Kidney (tissue), 14 donors: ENCODE results near the gene CCDC15. TPM values are rescaled to one million over a fixed set of nuclear protein-coding genes. Genes with fewer than 3 reads are reported as not detected.
A peak's percentile ranks its signal among the peaks of the same experiment; 100 is the strongest.

Experiments used
- DNase-seq, 5 donors: peaks; one replicate each; pipeline ENCODE4 v3.0.0-alpha.2; 2013 to 2020
- FAIRE-seq: peaks from 2 replicates; lab custom pipeline; 2012; peaks lifted over from hg19 to GRCh38; lab: Jason Lieb, UNC
- H3K27ac ChIP-seq, 2 donors: one replicate each; pipeline ENCODE4 v1.7.0; 2013; ENCODE audit warnings: low read depth in 2 of 2, low read length in 2 of 2, inconsistent platforms in 1 of 2
- H3K27me3 ChIP-seq: one replicate; pipeline ENCODE4 v1.7.1; 2013; ENCODE audit warnings: low read length, inconsistent platforms; ENCODE audit not compliant: control insufficient read depth, insufficient read depth
- H3K36me3 ChIP-seq, 3 donors: one replicate each; pipeline versions ENCODE4 v1.7.0 to v1.7.1; 2013; ENCODE audit warnings: low read length in 3 of 3, control low read depth in 1 of 3, inconsistent platforms in 1 of 3; ENCODE audit not compliant: insufficient read depth in 3 of 3, control insufficient read depth in 2 of 3
- H3K4me1 ChIP-seq, 3 donors: one replicate each; pipeline versions ENCODE4 v1.7.0 to v1.7.1; 2013; ENCODE audit warnings: low read length in 3 of 3, inconsistent platforms in 1 of 3, low read depth in 1 of 3; ENCODE audit not compliant: control insufficient read depth in 2 of 3, insufficient read depth in 2 of 3
- H3K4me3 ChIP-seq, 3 donors: one replicate each; pipeline versions ENCODE4 v1.7.0 to v1.8.1; 2013; ENCODE audit warnings: low read length in 3 of 3, control low read depth in 1 of 3, inconsistent platforms in 1 of 3
- H3K9ac ChIP-seq, 3 donors: one replicate each; pipeline versions ENCODE4 v1.7.0 to v1.7.1; 2013; ENCODE audit warnings: low read length in 3 of 3, control low read depth in 1 of 3, inconsistent platforms in 1 of 3
- H3K9me3 ChIP-seq, 3 donors: one replicate each; pipeline versions ENCODE4 v1.7.0 to v1.7.1; 2013; ENCODE audit warnings: low read length in 3 of 3, control low read depth in 1 of 3, inconsistent platforms in 1 of 3; ENCODE audit not compliant: control insufficient read depth in 2 of 3, insufficient read depth in 1 of 3
- intact Hi-C: fragments of 100-400 bp; cut with DNase I; formaldehyde crosslinking; loops from one replicate; pipeline ENCODE4 v1.11.1; 2022
- polyA plus RNA-seq: library from polyadenylated mRNA; stranded (reverse); fragments of 350-450 nt; fragmentation: Illumina TruSeq; extraction: RNeasy Lipid Tissue Mini Kit (QIAGEN cat#74804); gene quantifications from one replicate; pipeline ENCODE4 v1.2.3, GENCODE V29; 2014; ENCODE audit warnings: low read depth, low replicate concordance; ENCODE audit not compliant: insufficient read depth
- total RNA-seq: library from RNA; stranded (reverse); fragmentation: NEBNext Ultra II Directional; extraction: Animal tissue kit (Norgen Biotek cat#: 25700); gene quantifications from one replicate; pipeline ENCODE4 v1.2.1, GENCODE V29; 2021
- TF ChIP-seq, protein P1 (sequence below): IDR thresholded peaks from 3 replicates; pipeline ENCODE4 v1.5.1; 2012; ENCODE audit warnings: mild to moderate bottlenecking, moderate library complexity, borderline replicate concordance; ENCODE audit not compliant: insufficient read depth; ENCODE audit errors: extremely low read depth
- donor health status: control.
- donor health status: control.
- donor health status: control.
- donor health status: control.
- donor health status: control.
- donor health status: DM: yes; HTN: yes; CAD: no.
- donor health status: Normal renal cell carcinoma (clear cell type).

Gene CCDC15
- total and polyA plus RNA-seq, 2 donors from 2014 or later: 0.22 to 1.5 TPM

DNA sequence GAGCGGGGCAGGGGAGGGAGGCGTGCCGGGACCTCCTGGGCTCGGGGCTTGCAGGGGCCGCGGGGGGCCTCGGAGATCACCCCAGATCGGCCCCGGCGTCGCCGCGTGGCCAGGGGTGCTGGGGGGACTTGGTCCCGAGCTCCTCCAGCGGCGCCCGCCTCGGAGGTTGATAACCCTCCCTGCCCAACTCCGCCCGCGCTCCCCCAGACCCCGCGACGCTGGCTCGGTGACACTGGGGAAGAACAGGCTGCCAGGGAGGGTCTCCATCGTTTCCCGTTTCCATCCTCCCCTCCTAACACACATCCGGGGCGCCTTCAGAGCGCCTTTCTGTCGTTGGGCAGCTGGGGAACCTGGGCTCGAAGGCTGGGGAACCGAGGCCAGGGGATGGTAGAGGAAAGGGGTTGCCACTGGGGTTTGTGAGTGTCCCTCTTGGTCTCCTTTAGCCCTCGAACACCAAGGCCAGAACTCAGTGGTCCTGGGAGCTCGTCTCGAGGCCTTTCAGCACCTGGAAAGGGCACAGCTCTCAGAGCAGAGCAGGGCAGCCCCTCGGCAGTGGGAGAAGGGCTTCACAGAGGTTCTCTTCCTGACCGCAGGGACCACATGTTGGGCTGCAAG, 109.5 kb downstream of the CCDC15 start:
- H3K4me1 ChIP-seq: peaks cover 0 to 5% (median 0%) of the 10 kb centered on the region in 3 donors
- DNase-seq (peak in 3 of 5 donors; percentile 16 to 71 (median 45)), FAIRE-seq (no peak)
- no peaks in the 10 kb centered on the region for H3K36me3 ChIP-seq
- H3K9me3 ChIP-seq: no peaks in the 10 kb centered on the region
- intact Hi-C loops: no loop called here
- TF ChIP-seq, protein P1, sequence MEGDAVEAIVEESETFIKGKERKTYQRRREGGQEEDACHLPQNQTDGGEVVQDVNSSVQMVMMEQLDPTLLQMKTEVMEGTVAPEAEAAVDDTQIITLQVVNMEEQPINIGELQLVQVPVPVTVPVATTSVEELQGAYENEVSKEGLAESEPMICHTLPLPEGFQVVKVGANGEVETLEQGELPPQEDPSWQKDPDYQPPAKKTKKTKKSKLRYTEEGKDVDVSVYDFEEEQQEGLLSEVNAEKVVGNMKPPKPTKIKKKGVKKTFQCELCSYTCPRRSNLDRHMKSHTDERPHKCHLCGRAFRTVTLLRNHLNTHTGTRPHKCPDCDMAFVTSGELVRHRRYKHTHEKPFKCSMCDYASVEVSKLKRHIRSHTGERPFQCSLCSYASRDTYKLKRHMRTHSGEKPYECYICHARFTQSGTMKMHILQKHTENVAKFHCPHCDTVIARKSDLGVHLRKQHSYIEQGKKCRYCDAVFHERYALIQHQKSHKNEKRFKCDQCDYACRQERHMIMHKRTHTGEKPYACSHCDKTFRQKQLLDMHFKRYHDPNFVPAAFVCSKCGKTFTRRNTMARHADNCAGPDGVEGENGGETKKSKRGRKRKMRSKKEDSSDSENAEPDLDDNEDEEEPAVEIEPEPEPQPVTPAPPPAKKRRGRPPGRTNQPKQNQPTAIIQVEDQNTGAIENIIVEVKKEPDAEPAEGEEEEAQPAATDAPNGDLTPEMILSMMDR: no peak
- peak overlapping the region in 1 of 2 donors; percentile 45 for H3K27ac ChIP-seq
- H3K9ac ChIP-seq: peak overlapping the region in 1 of 3 donors; percentile 57
- H3K27me3 ChIP-seq: peaks cover 12% of the 10 kb centered on the region
- peak overlapping the region in 2 of 3 donors; percentile 53 to 70 for H3K4me3 ChIP-seq

- intact Hi-C loops: no loop called here
- H3K9ac ChIP-seq: peak overlapping the region in 1 of 3 donors; percentile 57
- peaks cover 0 to 5% (median 0%) of the 10 kb centered on the region in 3 donors for H3K4me1 ChIP-seq
- H3K4me3 ChIP-seq: peak overlapping the region in 1 of 3 donors; percentile 70
- FAIRE-seq: no peak
- TF ChIP-seq, protein P1: no peak
- H3K27ac ChIP-seq: no peak overlapping the region
- DNase-seq: no peak
- H3K27me3 ChIP-seq: peaks cover 12% of the 10 kb centered on the region
- no peaks in the 10 kb centered on the region for H3K36me3 ChIP-seq
- H3K9me3 ChIP-seq: no peaks in the 10 kb centered on the region
Observed at GRCh38 chr11:125064070-125064469, 110.1 kb downstream of the CCDC15 start.

DNA sequence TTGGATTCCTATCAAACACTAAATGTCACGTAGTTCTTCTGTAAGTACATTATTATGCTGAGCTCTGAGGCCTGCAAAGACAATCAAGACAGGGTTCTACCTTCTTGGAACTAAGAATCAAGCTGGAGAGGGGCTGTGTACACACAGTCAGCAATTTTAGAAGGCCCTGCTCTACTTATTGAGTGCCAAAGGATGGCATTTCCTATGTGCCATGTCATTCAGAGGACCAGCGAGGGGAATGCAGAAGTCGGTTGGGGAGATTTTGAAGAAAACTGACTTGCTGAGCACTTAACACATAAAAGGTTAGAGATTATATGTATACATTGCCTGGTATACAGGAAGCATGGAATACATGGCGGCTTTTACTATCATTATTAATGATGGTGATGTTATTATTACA, 114.4 kb downstream of the CCDC15 start:
- Histone ChIP-seq H3K27me3 (peaks cover 12% of the 10 kb centered on the region), H3K27ac (no peak overlapping the region), H3K4me3 (no peak overlapping the region), H3K4me1 (peaks cover 0 to 5% (median 0%) of the 10 kb centered on the region in 3 donors), H3K36me3 (no peaks in the 10 kb centered on the region), H3K9ac (no peak overlapping the region), H3K9me3 (no peaks in the 10 kb centered on the region)
- DNase-seq: no peak
- TF ChIP-seq, protein P1: no peak
- intact Hi-C loops: no loop called here
- no peak for FAIRE-seq
